CD8-positive, alpha-beta memory T cell (primary cell): ENCODE data around the gene SLC38A4. TPM values are rescaled to one million over a fixed set of nuclear protein-coding genes. Genes with fewer than 3 reads are reported as not detected.

Experiments
- CTCF ChIA-PET: fragments of 350-600 bp; sonication (Branson Sonifier 250); formaldehyde crosslinking; loops from one replicate; lab custom pipeline; 2021; ENCODE audit warnings: antibody characterized with exemption; lab: Charles Lee
- POLR2A ChIA-PET: fragments of 350-600 bp; sonication (Branson Sonifier 250); formaldehyde crosslinking; loops from one replicate; lab custom pipeline; 2021; ENCODE audit warnings: antibody characterized with exemption; lab: Charles Lee
- DNase-seq, 5 donors: peaks; one replicate each; pipeline versions ENCODE4 v3.0.0 to v3.0.0-alpha.2; 2020 to 2022; ENCODE audit warnings: mixed read lengths in 1 of 5
- H3K27ac ChIP-seq: one replicate; pipeline ENCODE4 v1.7.0; 2013; ENCODE audit warnings: low read depth, mild to moderate bottlenecking, low read length, moderate library complexity
- H3K27me3 ChIP-seq: 2 replicates; pipeline ENCODE4 v1.7.0; 2013; ENCODE audit warnings: low read length, mild to moderate bottlenecking; ENCODE audit not compliant: insufficient read depth, poor library complexity, severe bottlenecking
- H3K36me3 ChIP-seq: 2 replicates; pipeline ENCODE4 v1.7.0; 2013; ENCODE audit warnings: mild to moderate bottlenecking, low read length, moderate library complexity; ENCODE audit not compliant: insufficient read depth
- H3K4me1 ChIP-seq: 2 replicates; pipeline ENCODE4 v1.7.0; 2013; ENCODE audit warnings: mild to moderate bottlenecking, low read length, moderate library complexity; ENCODE audit not compliant: insufficient read depth
- H3K4me3 ChIP-seq: 2 replicates; pipeline ENCODE4 v1.7.0; 2013; ENCODE audit warnings: mild to moderate bottlenecking, low read length
- H3K9me3 ChIP-seq: 2 replicates; pipeline ENCODE4 v1.7.0; 2013; ENCODE audit warnings: mild to moderate bottlenecking, low read length
- H3K27ac Mint-ChIP-seq, 8 donors: one replicate each; pipeline ENCODE4 v1.8.0; 2020 to 2021; ENCODE audit warnings: mixed read lengths in 8 of 8, mild to moderate bottlenecking in 6 of 8, inconsistent platforms in 3 of 8, moderate library complexity in 3 of 8
- H3K27me3 Mint-ChIP-seq, 2 donors: one replicate each; pipeline ENCODE4 v1.8.0; 2020 to 2021; ENCODE audit warnings: mixed read lengths in 2 of 2, mild to moderate bottlenecking in 1 of 2, moderate library complexity in 1 of 2
- H3K36me3 Mint-ChIP-seq, 3 donors: one replicate each; pipeline ENCODE4 v1.8.0; 2020 to 2021; ENCODE audit warnings: mixed read lengths in 3 of 3, inconsistent platforms in 1 of 3, mild to moderate bottlenecking in 1 of 3
- H3K4me1 Mint-ChIP-seq, 3 donors: one replicate each; pipeline ENCODE4 v1.8.0; 2020 to 2021; ENCODE audit warnings: mixed read lengths in 3 of 3, inconsistent platforms in 1 of 3, mild to moderate bottlenecking in 1 of 3
- H3K4me3 Mint-ChIP-seq, 7 donors: one replicate each; pipeline ENCODE4 v1.8.0; 2020 to 2021; ENCODE audit warnings: mixed read lengths in 7 of 7, mild to moderate bottlenecking in 6 of 7, moderate library complexity in 4 of 7, inconsistent platforms in 2 of 7
- H3K9me3 Mint-ChIP-seq, 5 donors: one replicate each; pipeline ENCODE4 v1.8.0; 2020 to 2022; ENCODE audit warnings: mixed read lengths in 5 of 5, mild to moderate bottlenecking in 3 of 5, moderate library complexity in 2 of 5, inconsistent platforms in 1 of 5
- polyA plus RNA-seq: library from polyadenylated mRNA; unstranded; fragments of 300-500 nt; fragmentation: Illumina TruSeq; gene quantifications from one replicate; pipeline ENCODE4 v1.2.3, GENCODE V29; 2021
- total RNA-seq, 2 experiments: library from RNA; stranded (reverse); gene quantifications; one replicate each; pipeline ENCODE4 v1.2.3, GENCODE V29; 2021

The SLC38A4 gene
- total and polyA plus RNA-seq, 3 experiments from 2014 or later, result not detected

DNA sequence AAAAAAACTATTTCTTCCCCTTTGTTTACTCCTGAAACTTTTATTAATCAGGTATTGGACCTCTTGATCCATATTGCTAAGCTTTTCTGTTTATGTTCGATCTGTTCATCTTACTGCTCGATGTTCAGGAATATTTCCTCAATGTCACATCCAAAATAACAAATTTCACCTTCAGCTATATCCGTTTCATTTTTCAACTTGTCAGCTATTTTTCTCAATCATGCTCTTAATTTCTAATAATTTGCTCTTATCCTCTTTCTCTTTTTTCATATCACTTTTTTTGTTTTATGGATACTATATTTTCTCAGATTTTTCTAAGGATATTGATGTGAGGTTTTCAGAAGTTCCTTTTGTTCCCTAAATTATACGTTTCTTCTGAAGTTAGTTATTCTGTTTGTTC, 29.8 kb downstream of the SLC38A4 start:
- Histone ChIP-seq H3K27me3 (no peaks in the 10 kb centered on the region), H3K4me1 (no peaks in the 10 kb centered on the region), H3K9me3 (no peaks in the 10 kb centered on the region), H3K27ac (no peak overlapping the region), H3K36me3 (no peaks in the 10 kb centered on the region), H3K4me3 (no peak overlapping the region)
- peaks cover 0 to 13% (median 0%) of the 10 kb centered on the region in 3 donors for H3K36me3 Mint-ChIP-seq
- no peaks in the 10 kb centered on the region for H3K4me1 Mint-ChIP-seq
- H3K4me3 Mint-ChIP-seq, result no peak overlapping the region
- peaks cover 0 to 7% (median 0%) of the 10 kb centered on the region in 5 donors for H3K9me3 Mint-ChIP-seq
- DNase-seq, result no peak
- H3K27ac Mint-ChIP-seq, result no peak overlapping the region
- peaks cover 2 to 35% of the 10 kb centered on the region in 2 donors for H3K27me3 Mint-ChIP-seq
- POLR2A ChIA-PET, result no interaction called here
- CTCF ChIA-PET, result no interaction called here

- Mint-ChIP-seq H3K4me1 (no peaks in the 10 kb centered on the region), H3K9me3 (peaks cover 0 to 7% (median 0%) of the 10 kb centered on the region in 5 donors), H3K27ac (peak overlapping the region in 1 of 8 donors; percentile 28), H3K4me3 (no peak overlapping the region), H3K36me3 (peaks cover 0 to 13% (median 0%) of the 10 kb centered on the region in 3 donors), H3K27me3 (peaks cover 2 to 26% of the 10 kb centered on the region in 2 donors)
- no peaks in the 10 kb centered on the region for H3K9me3 ChIP-seq
- no peak for DNase-seq
- CTCF ChIA-PET, result no interaction called here
- H3K27me3 ChIP-seq, result no peaks in the 10 kb centered on the region
- no peaks in the 10 kb centered on the region for H3K4me1 ChIP-seq
- POLR2A ChIA-PET, result no interaction called here
- H3K36me3 ChIP-seq, result no peaks in the 10 kb centered on the region
- no peak overlapping the region for H3K4me3 ChIP-seq
- no peak overlapping the region for H3K27ac ChIP-seq
Measured at GRCh38 chr12:46794593-46795190, 31.1 kb downstream of the SLC38A4 start.

GRCh38 chr12:46792925-46793324, 32.9 kb downstream of the SLC38A4 start:
- Histone ChIP-seq H3K9me3 (no peaks in the 10 kb centered on the region), H3K4me3 (no peak overlapping the region), H3K27me3 (no peaks in the 10 kb centered on the region), H3K36me3 (no peaks in the 10 kb centered on the region), H3K4me1 (no peaks in the 10 kb centered on the region), H3K27ac (no peak overlapping the region)
- Mint-ChIP-seq H3K4me3 (no peak overlapping the region), H3K9me3 (peaks cover 0 to 7% (median 0%) of the 10 kb centered on the region in 5 donors), H3K36me3 (peaks cover 0 to 9% (median 0%) of the 10 kb centered on the region in 3 donors), H3K27me3 (peaks cover 2 to 22% of the 10 kb centered on the region in 2 donors), H3K4me1 (no peaks in the 10 kb centered on the region), H3K27ac (no peak overlapping the region)
- CTCF ChIA-PET, result no interaction called here
- POLR2A ChIA-PET, result no interaction called here
- DNase-seq, result no peak

DNA sequence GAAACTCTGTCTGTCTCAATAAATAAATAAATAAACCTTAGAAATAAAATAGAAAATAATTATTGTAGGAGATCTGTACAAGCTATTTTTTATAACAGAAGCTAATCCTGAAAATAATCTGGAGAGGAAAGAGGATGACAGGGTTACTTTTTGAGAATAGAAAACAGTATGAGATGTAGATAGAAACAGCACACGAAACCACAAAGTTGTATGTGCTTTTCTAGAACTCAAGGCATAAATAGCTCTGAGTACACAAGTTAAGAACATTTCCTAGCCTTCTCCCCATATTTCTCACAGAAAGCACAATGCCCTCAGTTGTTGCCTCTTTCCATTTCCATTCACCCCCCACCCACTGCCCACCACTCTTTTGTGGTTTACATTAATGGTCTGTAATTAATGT, 35.7 kb downstream of the SLC38A4 start:
- no peaks in the 10 kb centered on the region for H3K9me3 ChIP-seq
- H3K4me3 ChIP-seq, result no peak overlapping the region
- CTCF ChIA-PET, result no interaction called here
- Mint-ChIP-seq H3K36me3 (peaks cover 0 to 5% (median 0%) of the 10 kb centered on the region in 3 donors), H3K4me3 (no peak overlapping the region), H3K27me3 (peaks cover 2 to 13% of the 10 kb centered on the region in 2 donors), H3K27ac (no peak overlapping the region), H3K9me3 (peaks cover 0 to 7% (median 0%) of the 10 kb centered on the region in 5 donors), H3K4me1 (no peaks in the 10 kb centered on the region)
- H3K27me3 ChIP-seq, result no peaks in the 10 kb centered on the region
- DNase-seq, result no peak
- POLR2A ChIA-PET, result no interaction called here
- H3K27ac ChIP-seq, result no peak overlapping the region
- no peaks in the 10 kb centered on the region for H3K36me3 ChIP-seq
- no peaks in the 10 kb centered on the region for H3K4me1 ChIP-seq

GRCh38 chr12:46788072-46788887, 37.5 kb downstream of the SLC38A4 start:
- H3K4me1 Mint-ChIP-seq, result no peaks in the 10 kb centered on the region
- peaks cover 2 to 18% of the 10 kb centered on the region in 2 donors for H3K27me3 Mint-ChIP-seq
- no peak for DNase-seq
- ChIA-PET CTCF (no interaction called here), POLR2A (no interaction called here)
- Histone ChIP-seq H3K4me3 (no peak overlapping the region), H3K9me3 (no peaks in the 10 kb centered on the region), H3K4me1 (no peaks in the 10 kb centered on the region), H3K27me3 (no peaks in the 10 kb centered on the region), H3K36me3 (no peaks in the 10 kb centered on the region), H3K27ac (no peak overlapping the region)
- H3K36me3 Mint-ChIP-seq, result no peaks in the 10 kb centered on the region
- no peak overlapping the region for H3K4me3 Mint-ChIP-seq
- H3K27ac Mint-ChIP-seq, result no peak overlapping the region
- H3K9me3 Mint-ChIP-seq, result no peaks in the 10 kb centered on the region

DNA sequence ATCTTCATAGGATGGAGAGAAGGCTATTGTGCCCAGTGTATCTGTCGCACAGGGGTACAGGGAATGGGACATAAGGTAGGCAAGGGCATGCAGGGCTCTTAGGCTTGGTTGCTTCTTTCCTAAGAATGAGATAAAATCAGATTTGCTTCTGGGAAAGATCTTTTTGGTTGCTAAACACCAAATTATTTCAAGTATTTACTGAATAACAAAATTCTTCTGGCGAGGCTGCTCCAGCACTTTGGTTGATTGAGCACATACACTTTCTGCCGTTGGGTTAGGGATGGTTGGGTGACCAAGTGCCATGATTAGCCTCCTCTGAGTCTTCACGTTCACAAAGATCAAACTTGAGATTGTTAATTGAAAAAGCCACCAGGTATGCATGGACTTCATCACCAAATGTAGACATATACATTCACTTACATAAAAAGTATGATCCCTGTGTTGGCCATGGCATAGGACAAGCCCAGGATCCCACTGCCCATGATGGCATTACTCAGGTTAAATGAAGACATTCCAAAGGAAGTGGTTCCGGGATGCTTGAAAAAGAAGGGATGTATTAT, 38.2 kb downstream of the SLC38A4 start:
- H3K9me3 ChIP-seq, result no peaks in the 10 kb centered on the region
- Mint-ChIP-seq H3K4me1 (no peaks in the 10 kb centered on the region), H3K9me3 (no peaks in the 10 kb centered on the region), H3K27ac (no peak overlapping the region), H3K27me3 (peaks cover 2 to 20% of the 10 kb centered on the region in 2 donors), H3K4me3 (no peak overlapping the region), H3K36me3 (no peaks in the 10 kb centered on the region)
- no peaks in the 10 kb centered on the region for H3K4me1 ChIP-seq
- CTCF ChIA-PET, result no interaction called here
- H3K27ac ChIP-seq, result no peak overlapping the region
- H3K27me3 ChIP-seq, result no peaks in the 10 kb centered on the region
- H3K4me3 ChIP-seq, result no peak overlapping the region
- H3K36me3 ChIP-seq, result no peaks in the 10 kb centered on the region
- POLR2A ChIA-PET, result no interaction called here
- DNase-seq, result no peak

GRCh38 chr12:46786774-46787173, 39.0 kb downstream of the SLC38A4 start:
- Mint-ChIP-seq H3K9me3 (no peaks in the 10 kb centered on the region), H3K4me3 (no peak overlapping the region), H3K27ac (no peak overlapping the region), H3K27me3 (peaks cover 2 to 12% of the 10 kb centered on the region in 2 donors), H3K36me3 (no peaks in the 10 kb centered on the region), H3K4me1 (no peaks in the 10 kb centered on the region)
- no peaks in the 10 kb centered on the region for H3K9me3 ChIP-seq
- H3K27ac ChIP-seq, result no peak overlapping the region
- no peaks in the 10 kb centered on the region for H3K27me3 ChIP-seq
- H3K4me1 ChIP-seq, result no peaks in the 10 kb centered on the region
- POLR2A ChIA-PET, result no interaction called here
- DNase-seq, result no peak
- H3K4me3 ChIP-seq, result no peak overlapping the region
- no peaks in the 10 kb centered on the region for H3K36me3 ChIP-seq
- CTCF ChIA-PET, result no interaction called here

DNA sequence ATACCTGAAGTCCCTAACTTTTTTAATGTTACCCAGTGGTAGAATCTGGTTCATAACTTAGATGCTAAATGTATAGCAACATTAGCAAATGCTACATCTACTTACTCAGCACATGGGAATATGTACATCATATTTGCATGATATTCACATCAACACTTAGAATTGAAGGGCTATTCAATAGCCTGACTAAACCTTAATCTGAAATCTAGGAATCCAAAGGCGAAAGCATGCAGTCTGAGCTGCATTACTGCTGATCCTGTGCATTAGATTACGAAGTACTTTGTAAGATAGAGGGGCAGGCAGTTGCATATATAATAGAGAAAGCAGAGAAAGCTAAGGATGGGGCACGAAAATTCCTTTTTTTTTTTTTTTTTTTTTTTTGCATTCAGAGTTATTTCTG, 40.4 kb downstream of the SLC38A4 start:
- Histone ChIP-seq H3K9me3 (no peaks in the 10 kb centered on the region), H3K4me3 (no peak overlapping the region), H3K27me3 (no peaks in the 10 kb centered on the region), H3K4me1 (no peaks in the 10 kb centered on the region), H3K27ac (no peak overlapping the region), H3K36me3 (no peaks in the 10 kb centered on the region)
- Mint-ChIP-seq H3K36me3 (no peaks in the 10 kb centered on the region), H3K4me1 (no peaks in the 10 kb centered on the region), H3K4me3 (no peak overlapping the region), H3K27me3 (peaks cover 2 to 12% of the 10 kb centered on the region in 2 donors), H3K27ac (no peak overlapping the region), H3K9me3 (no peaks in the 10 kb centered on the region)
- ChIA-PET CTCF (no interaction called here), POLR2A (no interaction called here)
- no peak for DNase-seq
